NCI-H69 (cell line): ENCODE results near the gene SCAPER.
A peak's percentile ranks its signal among the peaks of the same experiment; 100 is the strongest.
"Not testable (repeated sequence)": the region's sequence is repeated elsewhere in the genome, so short reads cannot be mapped to it uniquely, and the experiment has no call there.

Experiments
- DNase-seq: peaks from one replicate; lab custom pipeline; 2025; lab: John Stamatoyannopoulos, UW

SCAPER gene

DNA sequence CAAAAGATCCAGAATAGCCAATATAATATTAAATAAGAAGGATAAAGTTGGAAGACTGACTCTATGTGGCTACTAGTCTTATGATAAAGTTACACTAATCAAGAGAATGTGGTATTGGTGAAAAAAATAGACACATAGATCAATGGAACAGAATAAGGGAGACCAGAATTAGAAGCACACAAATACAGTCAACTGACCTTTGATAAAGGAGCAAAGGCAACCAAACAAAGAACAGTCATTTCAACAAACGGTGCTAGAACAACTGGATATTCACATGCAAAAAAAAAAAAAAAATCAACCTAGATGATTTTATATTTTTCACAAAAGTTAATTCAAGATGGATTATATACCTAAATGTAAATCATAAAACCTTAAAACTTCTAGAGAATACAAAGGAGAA lies 422.1 kb downstream of the SCAPER start:
- no peak for DNase-seq

DNA sequence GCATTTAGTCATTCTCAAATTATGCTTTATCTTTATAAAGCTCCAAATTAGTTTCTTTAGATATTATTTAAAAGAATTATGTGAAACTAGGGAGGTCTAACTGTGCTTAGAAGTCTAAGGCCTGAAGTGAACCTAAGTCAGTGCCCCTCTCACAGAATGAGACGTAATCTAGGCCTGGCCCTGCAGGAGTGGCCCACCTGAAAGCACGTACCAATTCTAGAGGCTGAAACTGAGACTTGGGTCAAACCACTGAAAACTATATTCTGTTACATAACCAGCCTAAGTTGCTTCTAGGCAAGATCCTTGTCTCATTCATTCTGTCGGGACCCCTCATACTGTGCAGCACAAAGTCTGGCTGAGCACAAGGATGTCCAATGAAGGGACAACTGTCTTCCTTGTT lies 424.9 kb downstream of the SCAPER start:
- no peak for DNase-seq

DNA sequence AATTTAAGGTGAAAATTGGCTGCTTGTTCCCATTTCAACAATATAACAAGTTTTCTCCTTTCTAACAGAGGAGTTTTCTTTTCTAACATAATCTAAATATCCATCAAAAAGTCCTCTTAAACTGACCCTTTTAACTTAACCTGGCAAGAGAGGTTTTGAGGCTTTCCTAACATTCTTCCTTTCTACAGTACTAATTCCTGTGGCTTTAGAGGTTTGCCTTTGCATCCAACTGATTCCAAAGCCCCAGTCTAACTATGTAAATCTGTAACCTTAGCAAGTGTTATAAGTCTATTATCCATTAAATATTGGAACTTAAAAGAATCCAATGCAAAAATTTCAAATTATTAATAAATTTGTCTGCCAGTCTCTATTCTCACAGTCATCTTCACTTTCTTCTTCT lies 434.4 kb downstream of the SCAPER start:
- no peak for DNase-seq

DNA sequence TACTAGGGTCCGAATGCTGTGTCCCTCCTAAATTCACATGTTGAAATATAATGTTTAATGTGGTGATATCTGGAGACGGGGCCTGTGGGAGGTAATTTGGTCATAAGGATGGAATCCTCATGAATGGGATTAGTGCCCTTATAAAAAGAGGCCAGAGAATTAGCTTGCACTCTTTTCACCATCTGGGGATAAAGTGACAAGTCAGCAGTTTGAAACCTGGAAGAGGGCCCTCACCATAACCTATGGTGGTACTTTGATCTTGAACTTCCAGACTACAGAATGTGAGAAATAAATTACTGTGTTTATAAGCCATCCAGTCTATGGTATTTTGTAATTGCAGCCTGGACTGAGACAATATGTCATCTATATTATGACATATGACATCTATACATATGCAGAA lies 436.4 kb downstream of the SCAPER start:
- DNase-seq, result no peak

DNA sequence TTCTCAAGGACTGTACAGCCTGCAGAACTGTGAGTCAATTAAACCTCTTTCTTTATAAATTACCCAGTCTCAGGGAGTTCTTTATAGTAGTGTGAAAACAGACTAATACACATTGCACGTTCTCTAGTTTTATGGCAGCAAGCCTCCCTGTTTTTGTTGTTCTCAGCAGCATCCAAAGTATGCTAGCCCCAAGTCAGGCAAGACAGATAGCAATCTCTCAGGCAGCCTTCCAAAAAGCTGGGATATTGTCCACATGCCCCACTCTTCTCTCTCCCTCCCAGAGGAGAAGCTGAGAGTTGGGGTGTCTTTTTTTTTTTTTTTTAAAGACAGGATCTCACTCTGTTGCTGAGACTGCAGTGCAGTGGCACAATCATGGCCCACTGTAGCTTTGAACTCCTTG lies 438.0 kb downstream of the SCAPER start:
- no peak for DNase-seq

DNA sequence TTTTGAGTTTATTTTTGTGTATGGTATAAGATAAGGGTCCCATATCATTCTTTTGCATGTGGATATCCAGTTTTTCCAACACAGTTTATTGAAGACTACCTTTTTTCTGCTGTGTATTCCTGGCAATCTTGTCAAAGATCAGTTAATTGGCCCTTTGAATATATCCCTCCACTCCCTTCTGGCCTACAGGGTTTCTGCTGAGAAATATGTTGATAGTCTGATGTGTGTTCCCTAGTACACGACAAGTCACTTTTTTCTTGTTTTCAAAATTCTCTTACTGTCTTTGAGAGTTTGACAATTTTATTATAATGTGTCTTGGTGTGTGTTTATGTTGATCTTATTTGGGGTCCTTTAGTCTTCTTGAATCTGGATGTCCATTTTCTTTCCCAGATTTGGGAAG lies 439.4 kb downstream of the SCAPER start:
- DNase-seq, result no peak

DNA sequence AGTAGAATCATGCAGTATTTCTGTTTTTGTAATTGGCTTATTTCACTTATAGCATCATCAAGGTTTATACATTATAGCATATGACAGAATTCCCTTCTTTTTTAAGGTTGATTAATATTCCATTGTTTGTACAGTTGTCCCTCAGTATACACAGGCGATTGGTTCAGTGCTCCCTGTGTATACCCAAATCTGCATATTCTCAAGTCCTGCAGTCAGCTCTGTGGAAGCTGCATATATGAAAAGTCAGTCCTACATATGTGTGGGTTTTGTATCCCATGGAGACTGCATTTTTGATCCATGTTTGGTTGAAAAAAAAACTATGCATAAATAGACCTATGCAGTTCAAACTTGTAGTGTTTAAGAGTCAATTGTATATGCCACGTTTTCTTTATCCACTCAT lies 440.9 kb downstream of the SCAPER start:
- no peak for DNase-seq

DNA sequence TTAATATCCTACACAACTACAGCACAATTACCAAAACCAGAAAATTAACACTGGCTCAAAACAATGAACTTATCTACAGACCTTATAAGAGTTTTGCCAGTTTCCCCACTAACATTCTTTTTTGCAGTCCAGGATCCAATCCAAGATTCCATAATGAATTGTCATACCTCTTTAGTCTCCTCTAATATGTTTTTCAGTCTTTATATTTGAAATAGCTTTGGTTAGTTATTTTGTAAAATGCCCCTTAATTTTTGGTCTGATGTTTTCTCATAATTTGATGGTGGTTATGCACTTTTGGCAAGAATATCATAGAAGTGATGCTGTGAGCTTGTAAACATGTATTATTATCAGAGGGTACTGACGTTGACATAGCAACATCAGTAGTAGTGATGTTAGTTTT lies 444.3 kb downstream of the SCAPER start:
- DNase-seq, result no peak

DNA sequence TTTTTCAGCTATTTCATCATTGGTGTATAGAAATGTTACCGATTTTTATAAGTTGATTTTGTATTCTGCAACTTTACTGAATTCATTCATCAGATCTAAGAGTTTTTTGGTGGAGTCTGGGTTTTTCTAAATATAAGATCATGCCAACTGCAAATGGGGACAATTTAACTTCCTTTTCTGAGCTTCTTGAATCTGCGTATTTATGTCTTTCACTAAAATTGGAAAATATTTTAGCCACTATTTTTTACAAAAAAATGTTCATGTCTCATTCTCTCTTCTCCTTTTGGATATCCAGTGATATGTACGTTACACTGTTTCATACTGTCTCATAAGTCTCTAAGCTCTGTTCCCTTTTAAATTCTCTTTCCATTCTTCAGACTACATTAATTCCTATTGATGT lies 444.8 kb downstream of the SCAPER start:
- no peak for DNase-seq

DNA sequence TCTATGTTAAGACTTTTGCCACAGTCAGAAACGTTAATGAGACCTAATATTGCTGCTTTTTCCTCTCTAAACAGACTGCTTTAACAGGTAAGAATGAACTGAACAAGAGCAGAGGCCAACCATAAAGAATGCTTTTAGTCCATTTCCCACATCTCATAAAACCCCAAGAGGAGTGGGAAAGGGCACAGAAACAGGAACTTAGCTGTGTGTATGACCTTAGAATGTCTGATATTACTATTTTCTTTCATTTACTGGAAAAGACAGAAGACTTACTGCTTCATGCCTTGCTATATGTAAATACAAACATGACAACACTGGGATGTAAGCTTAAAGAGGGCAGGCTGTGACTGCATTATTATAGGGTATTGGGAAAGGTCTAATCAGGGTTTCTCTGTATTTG lies 453.6 kb downstream of the SCAPER start:
- DNase-seq, result no peak

DNA sequence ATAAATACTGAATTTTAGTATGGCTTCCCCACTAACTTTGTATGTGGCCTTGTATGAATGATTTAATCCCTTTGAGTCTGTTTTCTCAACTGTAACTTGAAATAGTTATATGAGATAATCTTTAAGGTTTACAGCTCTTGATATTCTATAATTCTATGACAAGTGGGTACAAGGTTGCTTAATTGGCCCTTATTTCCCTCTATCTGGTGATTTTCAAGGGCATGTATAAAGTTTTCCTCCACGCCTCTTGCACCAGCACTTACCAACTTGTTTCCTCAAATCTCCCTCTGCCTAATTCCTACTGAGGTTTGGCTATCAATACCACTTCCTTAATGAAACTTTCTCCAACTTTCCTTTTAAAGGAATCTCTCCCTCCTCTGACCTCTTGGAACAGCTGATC lies 455.7 kb downstream of the SCAPER start:
- no peak for DNase-seq

DNA sequence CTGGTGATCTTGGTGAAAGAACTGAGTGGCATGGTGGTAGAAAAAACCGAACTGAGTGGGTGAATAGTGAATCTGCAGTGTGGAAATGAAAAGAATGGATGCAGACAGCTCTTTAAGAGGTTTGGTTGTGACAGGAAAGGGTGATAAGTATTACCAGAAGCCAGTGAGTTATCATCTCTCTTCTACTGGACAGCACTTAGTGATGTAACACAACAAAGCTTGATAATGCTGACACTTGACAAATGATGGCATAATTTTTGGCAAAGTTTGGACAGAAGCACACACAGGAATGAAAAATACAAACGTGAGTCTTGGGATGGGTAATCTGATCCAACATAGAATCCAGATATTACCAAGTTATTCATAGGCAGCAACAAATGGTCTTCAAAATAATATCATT lies 456.4 kb downstream of the SCAPER start:
- DNase-seq, result no peak

DNA sequence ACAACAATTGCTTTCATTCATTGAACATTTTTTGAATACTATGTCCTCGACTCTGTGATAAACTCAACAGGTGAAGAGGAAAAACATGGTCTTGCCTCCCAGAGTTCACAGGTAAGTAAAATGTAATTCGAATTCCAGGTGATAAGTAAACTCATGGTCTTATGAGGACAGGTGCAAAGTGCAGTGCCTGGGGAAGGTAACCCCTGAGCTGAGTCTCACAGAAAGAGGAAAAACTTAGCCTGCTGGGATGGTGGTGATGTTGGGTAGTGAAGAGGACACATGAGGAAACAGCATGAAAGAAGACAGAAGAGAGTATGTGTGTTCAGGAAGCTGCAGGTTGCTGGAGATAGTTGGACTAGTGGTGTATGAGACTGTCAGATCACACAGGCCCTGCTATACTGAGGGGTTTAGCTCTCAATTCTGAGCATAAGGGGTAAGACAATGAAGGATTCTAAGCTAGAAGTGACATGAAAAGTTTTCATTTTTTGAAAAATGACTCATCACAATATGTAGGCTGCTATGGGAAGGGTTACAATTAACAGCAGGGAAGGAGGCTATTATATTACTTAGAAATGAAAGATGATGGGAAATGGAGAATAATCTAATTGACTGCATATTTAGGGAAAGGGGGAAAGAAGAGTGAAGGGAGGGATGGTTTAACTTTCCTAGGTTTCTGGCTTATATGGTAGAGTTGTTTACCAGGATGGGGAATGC lies 457.3 kb downstream of the SCAPER start:
- no peak for DNase-seq

DNA sequence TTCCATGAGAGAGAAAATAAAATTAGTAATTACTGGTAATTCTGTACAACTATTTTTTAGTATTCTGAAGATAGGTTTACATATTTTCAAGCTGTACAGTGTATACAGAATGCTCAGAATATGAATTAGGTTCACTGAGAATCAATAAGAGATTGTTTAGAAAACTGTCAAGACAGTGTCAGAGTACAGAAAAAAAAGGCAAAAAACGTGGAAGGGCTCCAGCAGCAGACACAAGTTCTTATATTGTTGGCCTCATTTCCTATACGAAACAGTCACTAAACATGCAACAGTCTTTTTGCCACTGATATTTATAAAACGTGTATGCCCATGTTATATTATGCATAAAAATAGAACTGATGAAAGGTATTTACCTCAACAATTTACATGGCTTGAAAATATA lies 464.7 kb downstream of the SCAPER start:
- no peak for DNase-seq

DNA sequence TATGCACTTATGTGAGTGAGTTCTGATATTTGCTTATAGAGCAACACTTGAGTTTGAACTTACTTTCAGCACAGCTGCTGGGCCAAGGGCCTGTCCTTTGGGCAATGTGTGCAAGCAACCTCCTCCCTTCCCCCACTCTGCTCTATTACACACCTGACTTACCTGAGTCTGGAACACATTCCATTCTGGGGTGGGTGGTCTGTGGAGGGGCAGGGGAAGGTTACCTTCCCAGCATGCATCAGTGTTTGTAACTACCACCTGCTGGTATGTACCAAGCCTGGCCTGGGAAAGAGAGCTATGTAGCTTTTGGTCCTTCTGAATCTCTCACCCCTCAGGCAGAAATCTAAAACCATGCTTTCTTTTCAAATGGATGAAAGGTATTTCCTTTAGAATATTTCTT lies 465.6 kb downstream of the SCAPER start:
- DNase-seq, result peak; percentile 63

DNA sequence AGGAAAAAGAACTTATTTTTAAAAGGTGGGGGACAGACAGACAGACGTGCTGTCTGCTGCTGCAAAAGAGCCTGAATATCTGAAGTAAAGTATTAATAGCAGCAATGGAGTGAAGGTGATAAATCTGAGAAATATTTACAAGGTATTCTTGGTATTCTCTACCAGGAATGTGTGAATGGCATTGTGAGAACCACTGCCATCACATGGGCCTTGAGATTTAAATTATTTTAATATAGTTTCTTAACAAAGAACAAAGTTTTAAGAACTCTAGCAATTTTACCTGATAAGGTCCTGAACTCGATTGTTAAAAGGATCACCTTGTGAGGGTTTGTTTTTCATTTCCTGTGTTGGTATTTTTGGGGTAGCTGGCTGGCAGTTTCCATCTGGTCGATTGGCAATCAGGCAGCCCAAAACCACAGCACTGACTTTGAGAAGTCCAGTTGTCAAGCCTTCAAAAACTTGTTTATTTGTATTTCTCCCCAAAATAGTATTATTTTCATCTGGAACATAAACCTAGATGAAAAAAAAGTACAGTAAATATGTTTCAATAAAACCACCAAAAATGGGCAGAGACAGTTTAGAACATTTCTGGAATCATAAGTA lies 471.2 kb downstream of the SCAPER start:
- no peak for DNase-seq

DNA sequence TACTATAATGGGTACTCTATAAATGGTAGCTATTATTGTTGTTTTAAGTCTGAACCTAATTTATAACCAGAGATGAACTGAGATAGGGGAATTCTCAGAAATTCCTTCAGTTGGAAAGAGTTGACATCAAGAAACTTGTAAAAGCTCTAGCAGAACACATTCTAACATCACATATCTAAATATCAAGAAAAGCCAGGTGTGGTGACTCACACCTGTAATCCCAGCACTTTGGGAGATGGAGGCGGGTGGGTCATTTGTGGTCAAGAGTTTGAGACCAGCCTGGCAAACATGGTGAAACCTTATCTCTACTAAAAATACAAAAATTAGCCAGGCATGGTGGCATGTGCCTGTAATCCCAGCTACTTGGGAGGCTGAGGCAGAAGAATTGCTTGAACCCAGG lies 472.1 kb downstream of the SCAPER start:
- DNase-seq, result not testable (repeated sequence)

DNA sequence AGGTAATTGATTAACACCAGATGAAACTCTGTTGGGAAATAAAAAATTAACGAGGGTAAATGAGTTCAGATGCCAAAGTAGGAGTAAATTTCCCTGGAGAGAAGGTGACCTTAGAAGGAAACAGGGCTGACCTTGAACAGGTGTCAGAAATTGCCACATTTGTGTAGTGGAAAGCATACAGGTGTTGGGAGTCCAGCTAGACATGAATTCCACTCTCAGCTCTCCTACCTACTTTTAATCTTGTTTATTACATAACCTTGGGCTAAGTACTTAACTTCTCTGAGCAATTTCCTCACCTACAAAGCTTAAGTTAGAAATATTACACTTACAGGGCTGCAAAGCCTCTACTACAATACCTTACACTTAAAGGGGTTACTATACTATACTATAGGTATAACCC lies 472.5 kb downstream of the SCAPER start:
- no peak for DNase-seq

DNA sequence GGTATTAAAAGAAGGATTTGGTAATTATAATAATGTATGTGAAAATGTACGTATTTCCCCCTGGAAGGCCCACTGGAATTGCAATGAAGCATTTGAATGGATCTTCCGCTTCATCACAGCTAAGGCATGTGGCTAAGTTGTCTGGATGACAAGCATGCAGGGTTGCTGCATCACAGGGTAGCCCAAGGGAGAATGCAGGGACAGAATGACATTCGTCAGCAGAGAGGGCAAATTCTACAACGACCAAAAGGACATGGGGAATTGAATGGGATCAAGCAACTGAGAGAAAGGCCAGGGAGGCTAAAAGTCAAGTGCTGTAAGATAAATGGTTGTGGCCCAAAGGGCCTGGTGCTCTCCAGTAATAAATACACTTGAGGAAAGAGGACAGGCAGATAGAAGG lies 473.2 kb downstream of the SCAPER start:
- no peak for DNase-seq

DNA sequence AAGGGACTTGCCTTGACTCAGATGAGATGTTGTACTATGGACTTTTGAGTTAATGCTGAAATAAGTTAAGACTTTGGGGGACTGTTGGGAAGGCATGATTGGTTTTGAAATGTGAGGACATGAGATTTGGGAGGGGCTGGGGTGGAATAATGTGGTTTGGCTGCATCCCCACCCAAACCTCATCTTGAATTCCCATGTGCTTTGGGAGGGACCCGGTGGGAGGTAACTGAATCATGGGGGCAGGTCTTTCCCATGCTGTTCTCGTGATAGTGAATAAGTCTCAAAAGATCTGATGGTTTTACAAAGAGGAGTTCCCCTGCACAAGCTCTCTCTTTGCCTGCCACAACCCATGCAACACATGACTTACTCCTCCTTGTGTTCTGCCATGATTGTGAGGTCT lies 474.4 kb downstream of the SCAPER start:
- DNase-seq, result not testable (repeated sequence)

DNA sequence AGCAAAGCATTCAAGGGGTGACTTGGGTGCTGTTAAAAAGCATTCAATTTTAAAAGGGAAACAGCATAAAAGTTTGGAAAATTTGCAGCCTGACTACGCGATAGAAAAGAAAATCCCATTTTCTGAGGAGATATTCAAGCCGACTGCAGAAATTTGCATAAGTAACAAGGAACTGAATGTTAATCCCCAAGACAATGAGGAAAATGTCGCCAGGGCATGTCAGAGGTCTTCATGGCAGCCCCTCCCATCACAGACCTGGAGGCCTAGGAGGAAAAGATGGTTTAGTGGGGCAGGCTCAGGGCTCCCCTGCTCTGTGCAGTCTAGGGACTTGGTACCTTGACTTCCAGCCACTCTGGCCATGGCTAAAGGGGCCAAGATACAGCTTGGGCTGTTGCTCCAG lies 475.5 kb downstream of the SCAPER start:
- no peak for DNase-seq

DNA sequence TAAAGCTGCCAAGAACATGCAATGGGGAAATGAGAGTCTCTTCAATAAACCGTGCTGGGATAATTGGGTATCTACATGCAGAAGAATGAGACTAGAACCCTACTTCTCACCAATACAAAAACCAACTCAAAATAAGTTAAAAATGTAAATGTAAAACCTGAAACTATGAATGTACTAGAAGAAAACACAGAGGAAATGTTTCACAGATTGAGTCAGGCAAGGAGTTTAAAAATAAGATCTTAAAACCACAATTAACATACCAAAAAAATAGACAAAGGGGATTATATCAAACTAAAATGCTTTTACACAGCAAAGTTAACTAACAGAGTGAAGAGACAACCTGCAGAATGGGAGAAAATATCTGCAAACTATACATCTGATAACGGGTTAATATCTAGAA lies 478.2 kb downstream of the SCAPER start:
- DNase-seq, result no peak

DNA sequence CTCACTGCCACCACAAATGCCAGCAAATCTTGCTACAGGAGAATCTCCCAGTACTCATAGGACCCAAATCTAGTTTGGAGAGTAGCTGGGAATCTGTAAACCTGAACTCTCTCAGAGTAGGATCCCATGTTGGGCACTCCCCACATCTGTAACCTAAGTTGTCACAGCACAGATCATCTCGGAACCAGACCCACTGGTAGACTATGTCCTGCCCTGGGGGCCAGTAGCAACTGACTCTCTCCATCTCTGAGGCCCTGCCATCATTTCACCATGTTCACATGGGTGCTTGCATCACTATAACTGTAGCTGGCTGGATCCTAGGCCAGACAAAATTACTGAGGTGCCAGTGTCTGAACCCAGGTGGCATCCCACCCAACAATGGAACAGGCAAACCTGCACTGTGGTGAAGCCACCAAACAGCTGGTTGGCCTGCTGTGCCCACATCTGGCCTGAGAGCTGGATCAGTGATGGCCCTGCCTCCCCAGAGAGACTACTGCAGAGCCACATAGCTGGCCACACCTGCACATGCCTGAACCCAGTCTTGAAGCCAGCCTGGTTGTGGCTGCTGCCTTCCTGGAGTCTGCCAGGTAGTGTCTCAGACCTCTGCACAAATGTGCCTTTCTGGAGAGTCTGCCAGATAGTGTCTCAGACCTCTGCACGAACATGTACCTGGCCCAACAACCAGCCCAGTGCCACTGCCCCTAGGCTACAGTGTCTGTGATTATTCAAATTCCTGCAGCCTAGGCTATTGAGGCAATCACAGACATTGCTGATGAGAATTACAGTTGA lies 486.6 kb downstream of the SCAPER start:
- DNase-seq, result no peak
